NCI-H82 treated with DMSO at 0.1 percent for 48 hours (cell line): ENCODE data around the gene CELF2.
"Not testable (repeated sequence)": the region's sequence is repeated elsewhere in the genome, so short reads cannot be mapped to it uniquely, and the experiment has no call there.

Experiments
- DNase-seq: peaks from one replicate; lab custom pipeline; 2025; ENCODE audit not compliant: unreplicated experiment; lab: John Stamatoyannopoulos, UW

The CELF2 gene

DNA sequence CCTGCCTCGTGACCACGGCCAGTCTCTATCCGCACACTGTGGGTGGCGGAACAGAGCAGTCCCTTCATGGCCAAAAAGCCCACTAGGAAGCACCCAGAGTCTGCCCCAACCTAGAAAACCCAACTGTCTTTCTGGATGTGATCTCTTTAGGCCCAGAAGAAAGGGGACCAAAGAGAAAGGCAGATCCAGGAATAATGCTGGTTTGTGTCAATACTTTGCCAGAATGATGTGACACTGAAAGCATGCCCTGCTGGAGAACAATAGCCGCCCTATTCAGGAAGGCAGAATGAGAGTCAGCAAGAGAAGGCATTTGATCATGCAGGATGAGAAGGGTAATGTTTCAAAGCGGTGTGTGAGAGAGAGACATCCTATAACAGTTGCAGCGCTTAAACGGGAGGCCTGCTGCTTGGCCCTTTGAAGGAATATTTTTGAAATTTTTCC lies 319.1 kb downstream of the CELF2 start:
- DNase-seq: no peak

DNA sequence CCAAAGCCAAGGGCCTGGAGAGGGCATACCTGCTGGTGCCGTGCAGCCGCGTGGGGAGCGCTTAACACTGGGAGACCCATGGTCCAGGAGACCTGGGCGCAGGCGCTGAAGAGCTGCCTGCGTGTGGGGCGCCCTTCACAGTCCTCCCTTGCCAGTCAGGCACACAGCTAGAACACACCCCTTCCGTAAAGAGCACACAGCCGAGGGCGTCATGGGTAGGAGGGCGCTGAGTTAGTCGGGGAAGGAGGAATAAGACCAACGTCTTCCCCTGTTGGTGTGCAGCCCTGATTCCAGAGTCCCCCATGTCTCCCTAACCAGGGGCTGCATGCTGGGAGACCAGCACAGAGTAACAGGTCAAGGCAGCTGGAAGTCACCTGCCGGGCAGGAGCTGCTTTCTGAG lies 319.8 kb downstream of the CELF2 start:
- no peak for DNase-seq

DNA sequence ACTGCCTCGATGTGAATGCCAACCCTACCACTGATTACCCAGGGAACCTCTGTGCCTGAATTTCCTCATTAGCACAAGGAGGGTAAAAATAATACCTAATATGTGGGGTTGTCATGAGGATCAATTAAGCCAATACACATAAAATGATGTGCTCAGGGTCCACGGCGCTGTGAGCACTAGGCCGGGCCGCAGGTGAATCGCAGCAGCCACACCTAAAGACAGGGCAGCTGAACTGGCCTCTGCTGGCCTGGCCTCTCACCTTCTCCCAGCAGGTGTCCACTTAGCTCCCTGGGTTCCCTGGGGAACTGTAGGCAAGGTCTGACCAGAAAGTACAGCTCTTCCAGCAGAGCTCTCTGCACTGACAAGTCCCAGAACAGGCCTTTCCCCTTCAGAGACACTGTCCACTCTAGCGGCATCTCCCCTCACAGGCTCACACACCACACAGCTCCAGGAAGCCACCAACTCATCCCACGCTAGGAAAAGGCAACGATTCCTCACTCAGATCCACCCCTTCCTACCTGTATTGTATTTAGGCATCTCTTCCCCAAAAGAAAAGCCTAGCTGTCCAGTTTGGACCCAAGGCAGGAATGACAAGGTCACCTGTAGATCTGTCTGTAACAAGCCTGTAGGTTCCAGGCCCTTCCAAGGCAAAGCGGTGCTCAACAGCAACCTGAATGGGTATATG lies 320.6 kb downstream of the CELF2 start:
- no peak for DNase-seq

DNA sequence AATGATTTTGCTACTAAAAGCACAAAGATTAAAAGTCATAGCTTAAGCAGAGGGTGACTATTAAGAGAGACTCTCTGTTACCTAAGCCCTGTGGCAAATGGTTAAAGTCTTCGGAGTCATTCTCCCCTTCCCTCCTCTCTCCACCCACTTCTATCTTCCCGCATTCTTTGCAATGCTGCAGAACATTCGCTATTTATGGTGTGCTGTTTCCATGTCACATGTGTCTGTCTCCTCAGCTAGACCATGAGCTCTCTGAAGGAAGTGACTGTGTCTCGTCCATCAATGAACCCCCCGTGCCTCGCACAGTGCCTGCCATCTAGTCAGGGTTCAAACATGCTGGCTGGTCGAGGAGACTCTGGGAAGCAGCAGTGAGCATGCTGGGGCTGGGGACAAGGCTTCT lies 321.3 kb downstream of the CELF2 start:
- no peak for DNase-seq

DNA sequence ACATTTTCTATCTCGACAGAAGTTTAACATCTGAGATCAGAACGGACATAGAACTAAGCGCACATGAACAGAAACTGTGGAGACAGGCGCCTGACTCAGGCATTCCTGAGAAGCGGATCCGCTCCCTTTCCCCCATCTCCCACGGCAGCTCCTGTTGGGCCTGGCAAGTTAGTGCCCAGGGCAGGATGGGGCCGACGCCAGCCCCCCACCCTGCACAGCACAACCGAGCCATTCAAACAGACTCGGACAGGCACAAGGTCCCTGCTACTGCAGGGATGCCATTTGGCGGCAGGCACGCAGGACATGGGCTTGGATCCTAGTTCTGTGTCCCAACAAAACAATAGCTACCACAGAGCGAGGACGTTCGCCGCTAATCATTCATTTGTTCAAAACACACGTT lies 322.0 kb downstream of the CELF2 start:
- no peak for DNase-seq

DNA sequence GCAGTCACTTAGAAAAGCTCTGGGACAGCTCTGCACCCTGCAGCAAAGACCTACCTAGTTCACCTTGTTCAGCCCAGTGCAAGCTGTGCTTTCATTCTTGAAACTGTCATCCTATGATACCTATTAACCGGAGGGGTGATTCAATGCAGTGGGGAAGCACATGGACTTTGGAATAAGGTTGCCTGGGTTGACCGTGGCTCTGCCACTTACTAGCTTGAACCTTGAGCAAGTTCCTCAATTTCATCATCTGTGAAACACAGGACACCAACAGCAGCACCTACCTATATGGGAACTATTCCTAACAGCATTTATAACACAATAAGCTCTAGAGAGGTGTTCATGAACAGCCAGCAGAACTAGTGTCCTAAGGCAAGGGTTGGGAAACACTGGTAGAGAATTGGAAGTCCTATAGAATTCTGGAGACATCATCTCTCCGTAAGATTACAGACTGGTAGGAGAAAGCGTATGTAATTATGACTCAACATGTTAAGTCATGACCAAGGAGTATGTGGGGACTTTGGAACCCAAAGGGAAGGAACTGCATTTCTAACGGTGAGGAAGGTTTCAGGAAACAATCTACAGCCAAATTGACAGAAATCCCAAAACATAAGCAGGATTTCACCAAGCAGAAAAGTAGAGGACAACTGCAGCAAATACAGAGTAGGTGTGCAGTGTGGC lies 323.8 kb downstream of the CELF2 start:
- DNase-seq: no peak

DNA sequence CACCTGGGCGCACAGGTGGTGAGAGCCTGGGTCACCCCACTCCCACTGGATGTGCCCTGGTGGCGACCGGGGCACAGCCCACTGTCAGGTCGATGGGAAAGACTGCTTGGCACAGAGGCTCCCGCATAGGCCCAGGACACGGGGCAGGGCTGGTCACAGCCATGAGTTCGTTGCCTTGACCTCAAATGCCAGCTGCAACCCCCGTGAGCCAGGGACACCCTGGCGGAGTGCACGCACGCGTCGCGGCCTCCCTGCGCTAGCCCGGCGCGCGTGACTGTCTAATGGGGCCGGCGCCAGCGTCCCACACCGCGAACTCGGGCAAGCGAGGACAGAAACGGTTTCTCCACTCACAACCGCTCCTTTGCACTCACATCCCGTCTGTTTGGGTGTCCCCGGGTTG lies 326.4 kb downstream of the CELF2 start:
- DNase-seq: no peak

DNA sequence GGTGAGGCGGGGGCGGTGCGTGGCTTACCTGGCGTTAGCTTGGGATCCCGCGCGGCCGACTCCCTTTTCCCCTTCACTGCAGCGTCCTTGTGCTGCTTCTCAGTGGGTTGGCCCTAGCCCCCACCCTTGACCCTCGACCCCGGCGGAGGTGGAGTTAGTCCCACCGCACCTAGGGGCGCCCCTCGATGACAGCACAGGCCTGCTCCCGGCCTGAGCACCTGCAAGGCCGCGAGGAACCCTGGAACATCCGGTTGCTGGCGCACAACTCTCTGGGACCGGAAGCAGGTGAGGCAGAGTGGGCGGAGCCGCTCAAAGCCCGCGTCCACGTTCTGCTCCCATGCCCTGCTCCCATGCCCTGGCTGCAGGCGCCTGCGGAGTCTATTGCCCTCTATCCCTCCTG lies 326.9 kb downstream of the CELF2 start:
- no peak for DNase-seq

DNA sequence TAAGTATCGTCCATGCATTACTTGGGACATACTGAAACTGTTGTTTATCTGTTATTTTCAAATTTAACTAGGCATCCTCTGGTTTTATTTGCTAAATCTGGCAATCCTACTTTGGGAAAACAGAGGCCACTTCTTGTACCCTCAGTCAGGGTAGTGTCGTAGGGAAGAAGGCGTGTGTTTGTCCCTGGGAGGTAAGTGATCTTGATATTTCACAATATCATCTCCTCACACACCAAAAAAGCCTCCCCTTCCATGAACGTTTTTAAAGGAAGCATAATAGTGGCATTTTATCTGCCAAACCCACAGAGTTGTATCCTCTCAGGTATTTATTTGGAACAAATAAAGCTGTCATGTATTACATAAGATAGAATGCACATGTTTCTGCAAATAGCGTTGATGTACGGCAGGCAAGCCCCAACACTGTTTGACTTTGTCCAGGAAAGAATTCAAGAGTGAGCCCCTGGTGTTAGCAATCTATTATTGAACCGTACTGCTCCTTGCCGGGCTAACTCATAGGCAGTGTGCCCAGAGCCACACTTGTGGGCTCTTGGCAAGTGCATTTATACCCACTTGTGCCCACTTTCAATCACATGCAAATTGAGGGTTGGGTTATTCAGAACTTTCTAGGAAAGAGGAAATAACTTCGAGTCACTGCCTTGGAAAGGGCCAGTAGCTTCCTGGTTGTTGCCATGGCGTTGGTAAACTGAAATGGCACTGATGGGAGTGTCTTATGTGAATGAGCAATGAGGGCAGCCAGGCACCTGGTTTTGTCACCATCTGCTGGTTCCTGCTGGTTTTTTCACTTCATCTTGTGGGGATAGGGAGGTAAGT lies 327.8 kb downstream of the CELF2 start:
- no peak for DNase-seq

DNA sequence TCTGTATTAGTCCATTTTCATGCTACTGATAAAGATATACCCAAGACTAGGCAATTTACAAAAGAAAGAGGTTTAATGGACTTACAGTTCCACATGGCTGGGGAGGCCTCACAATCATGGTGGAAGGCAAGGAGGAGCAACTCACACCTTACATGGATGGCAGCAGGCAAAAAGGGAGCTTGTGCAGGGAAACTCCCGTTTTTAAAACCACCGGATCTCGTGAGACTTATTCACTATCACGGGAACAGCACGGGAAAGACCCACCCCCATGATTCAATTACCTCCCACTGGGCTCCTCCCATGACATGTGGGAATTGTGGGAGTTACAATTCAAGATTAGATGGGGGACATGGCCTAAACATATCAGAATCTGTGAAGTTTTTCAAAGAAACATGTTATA lies 329.9 kb downstream of the CELF2 start:
- not testable (repeated sequence) for DNase-seq

DNA sequence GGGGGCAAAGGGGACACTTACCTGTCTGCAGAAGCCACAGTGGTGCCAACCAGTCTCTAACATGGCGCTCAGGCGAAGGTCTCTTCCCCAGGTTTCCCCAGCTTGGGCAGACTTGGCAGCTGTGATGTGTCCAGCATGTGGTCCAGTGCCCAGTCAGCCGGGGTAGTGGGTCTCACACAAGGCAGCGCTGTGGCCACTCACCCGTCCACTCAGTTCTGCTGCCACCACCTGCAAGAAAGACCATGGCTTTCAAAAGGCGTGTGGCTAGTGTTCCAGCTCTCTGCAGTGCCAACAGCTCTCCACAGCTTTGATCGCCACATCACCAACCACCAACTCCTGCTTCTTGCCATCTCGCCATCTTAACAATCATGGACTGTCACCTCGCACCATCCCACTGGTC lies 334.1 kb downstream of the CELF2 start:
- no peak for DNase-seq

DNA sequence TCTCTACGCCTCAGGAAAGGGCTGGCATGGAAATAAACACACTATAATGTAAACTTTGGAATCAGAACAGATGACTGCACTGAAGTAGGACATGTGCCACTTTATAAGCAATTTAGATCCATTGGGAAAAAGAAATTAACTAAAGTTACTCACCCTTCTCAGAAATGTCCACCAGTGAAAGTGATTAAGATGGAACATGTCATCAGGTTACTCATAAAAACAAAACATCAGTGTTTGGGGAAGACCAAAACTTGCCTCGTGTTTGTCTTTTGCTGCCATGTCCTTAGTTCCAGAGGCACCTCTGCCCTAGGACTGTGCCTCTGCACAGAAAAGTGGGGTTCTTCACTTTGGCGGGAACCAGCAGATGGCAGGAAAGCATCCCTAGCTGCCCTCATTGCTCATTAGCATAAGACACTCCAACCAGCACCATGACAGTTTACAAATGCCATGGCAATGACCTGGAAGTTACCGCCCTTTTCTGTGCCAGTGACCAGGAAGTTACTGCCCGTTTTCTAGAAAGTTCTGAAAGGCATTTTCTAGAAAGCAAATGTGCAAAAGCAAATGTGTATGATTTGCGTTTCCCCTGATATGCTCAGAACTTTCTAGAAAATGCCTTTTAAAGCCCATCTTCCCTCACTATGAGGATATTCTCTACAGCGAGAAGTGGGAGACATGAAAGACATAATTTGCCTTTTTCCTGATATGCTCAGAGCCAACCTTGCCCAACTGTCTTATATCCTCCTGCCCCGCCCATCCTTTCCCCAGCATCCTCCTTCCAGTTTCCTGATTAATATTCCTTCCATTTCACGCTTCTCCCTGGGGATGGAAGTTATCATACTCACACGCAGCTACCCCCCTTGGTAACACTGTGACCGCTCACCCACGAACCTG lies 335.6 kb downstream of the CELF2 start:
- no peak for DNase-seq

DNA sequence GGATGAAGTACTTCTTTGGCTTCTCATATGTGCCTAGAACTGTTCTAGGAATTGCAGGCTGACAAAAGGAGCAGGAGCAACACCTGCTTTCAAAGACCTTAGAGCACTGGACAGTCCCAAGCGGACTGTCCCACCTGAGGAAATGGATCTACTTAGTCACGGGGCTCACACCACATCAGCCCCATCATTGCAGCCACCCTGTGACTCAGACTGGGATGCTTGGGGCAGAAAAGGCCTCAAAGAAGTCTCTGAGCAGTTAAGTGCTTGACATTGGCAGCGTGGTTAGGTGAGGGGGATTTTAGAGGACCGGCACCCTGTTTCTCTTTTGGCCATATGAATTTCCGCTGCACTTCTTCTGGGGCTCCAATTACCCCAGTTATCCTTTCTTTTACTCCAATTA lies 337.2 kb downstream of the CELF2 start:
- no peak for DNase-seq

DNA sequence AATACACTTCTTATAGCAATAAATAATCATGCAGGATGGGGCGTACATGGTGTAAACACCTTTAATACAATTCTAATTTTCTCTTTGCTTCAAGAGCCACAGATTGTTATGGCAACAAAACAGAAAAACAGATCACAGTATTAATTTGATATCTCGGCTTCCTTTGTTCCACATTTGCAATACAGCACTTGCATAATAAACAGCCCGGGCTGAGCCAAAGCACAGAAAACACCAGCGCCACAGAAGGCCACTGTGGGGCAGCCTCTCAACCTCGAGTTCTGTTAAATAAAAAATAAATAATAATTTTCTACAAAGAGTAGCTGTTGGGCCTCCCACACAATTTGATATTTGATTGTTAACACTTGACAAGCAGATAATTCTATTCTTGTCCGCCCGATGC lies 337.9 kb downstream of the CELF2 start:
- DNase-seq: no peak

DNA sequence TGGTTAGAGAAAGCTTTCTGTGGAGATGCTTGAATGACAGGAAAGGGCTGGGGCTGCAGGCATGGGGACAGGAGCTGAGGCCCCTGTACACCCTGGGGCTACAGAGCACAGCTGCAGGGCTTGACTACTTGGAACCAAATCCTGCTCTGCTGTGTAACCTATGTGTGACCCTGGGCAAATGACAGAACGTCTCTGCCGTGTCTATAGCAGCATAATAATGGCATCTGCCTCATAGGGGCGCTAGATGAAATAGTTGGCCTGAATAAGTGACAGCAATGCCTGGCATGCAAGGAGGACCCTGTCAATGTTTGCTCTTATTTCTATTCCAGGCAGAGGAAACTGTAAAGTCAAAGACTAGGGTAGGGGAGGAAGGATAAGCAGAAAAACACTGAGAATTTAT lies 339.8 kb downstream of the CELF2 start:
- no peak for DNase-seq

DNA sequence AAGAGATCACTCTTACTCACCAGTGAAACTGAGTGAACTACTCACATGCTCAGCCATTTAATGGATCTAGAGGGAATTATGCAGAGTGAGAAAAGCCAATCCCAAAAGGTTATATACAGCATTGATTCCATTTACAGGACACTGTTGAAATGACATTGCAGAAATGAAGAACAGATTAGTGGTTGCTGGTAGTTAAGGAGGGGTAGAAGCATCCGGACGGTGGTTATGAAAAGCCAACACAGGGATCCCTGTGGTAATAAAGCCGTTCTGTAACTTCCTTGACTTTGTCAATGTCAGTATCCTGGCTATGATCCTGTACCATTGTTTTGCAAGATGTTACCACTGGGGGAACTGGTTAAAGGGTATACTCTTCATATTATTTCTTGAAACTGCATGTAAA lies 340.3 kb downstream of the CELF2 start:
- DNase-seq: no peak

DNA sequence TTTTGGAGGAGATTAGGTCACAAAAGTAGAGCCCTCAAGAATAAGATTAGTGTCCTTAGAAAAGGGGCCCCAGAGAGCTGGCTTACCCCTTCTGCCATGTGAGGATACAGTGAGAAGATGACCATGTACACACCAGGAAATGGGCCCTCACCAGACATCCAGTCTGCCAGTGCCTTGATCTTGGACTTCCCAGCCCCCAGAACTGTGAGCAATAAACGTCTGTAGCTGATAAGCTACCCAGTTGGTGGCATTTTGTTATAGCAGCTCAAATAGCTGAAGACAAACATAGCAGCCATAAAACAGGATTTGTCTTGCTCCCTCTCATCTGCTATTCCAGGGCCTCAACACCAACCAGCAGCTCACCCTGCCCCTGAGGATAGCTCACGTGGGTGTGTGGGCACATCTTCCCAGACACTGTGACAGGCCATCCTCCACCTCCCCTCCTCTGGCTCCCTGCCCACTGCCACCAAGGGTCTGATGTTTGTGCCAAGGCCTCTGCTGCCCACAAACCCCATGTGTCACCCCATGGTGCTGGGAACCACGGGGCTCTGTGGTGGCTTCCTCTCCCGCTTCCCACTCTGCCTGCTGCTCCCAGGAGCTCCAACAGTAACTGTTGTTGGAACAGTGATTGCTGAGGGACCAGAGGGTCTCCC lies 341.4 kb downstream of the CELF2 start:
- DNase-seq: no peak

DNA sequence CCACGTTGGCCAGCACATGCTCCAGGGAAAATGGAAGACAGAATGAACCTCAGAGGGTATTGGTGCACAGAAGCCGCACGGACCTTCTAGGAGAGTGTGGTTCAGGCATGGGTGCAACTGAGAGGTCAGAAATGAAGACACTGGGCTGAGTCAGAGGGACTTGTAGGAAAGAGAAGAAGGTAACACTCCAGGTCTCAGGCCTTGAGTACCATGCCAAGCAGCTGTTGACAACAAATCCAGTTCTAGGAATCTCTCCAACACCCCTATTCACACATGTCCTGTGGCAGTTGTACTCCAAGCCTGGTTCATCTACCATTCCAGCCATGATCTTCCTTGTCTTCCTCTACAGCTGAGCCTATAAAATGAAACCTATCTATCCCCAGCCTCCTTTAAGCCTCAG lies 342.2 kb downstream of the CELF2 start:
- DNase-seq: no peak

DNA sequence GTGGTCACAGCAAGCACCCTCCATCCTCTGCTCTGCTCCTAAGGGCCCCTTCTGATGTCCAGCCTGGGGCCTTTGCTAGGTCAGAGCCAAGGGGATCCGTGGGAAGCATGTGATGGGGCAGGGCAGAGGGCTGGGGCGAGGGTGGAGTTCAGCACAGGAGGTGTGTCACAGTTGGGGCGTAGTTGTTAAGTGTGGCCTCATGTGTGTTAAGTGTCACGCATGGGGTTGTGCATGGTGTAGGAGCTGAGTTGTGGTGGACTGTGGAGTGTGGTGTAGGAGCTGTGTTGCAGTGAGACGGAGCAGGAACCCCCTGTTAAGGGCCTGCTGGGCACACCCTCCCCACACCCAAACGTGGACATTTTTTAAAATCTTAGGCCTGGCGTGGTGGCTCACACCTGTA lies 345.8 kb downstream of the CELF2 start:
- no peak for DNase-seq

DNA sequence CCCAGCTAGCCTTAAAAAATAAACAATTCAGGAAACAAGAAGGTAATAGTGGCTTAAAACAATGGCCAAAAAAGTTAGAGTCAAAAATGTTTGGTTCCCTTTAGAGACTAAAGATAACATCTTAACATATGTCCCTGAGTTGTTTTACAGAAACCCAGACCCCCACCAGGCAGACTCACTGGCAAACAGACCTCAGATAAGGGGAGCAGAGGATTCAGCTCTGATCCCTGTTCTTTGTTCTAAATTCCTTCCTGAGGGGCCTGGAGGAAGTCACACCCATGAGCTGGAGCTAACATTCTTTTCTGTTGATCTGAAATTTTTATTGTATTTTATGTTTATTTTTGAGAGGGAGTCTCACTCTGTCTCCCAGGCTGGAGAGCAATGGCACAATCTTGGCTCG lies 346.6 kb downstream of the CELF2 start:
- no peak for DNase-seq

DNA sequence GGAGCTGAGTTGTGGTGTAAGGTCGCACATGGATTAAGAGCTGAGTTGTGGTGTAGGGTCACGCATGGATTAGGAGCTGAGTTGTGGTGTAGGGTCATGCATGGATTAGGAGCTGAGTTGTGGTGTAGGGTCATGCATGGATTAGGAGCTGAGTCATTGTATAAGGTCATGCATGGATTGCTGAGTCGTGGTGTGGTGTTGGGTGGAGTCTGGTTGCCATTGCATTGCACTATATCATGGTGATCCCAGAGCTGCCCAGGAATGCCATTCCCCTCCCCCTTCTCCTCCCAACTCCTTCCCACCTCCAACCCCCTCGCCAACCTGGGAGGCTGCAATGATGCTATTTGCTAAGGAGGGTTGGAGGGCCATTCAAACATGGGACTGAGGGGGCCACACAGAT lies 349.2 kb downstream of the CELF2 start:
- DNase-seq: not testable (repeated sequence)
